DLD1 (cell line): ENCODE data around the gene BMAL2.

Experiments
- in situ Hi-C: cut with HindIII; loops from 2 replicates; pipeline ENCODE4 v1.10.0; 2017; ENCODE audit warnings: low sequenced_read_pairs

Gene BMAL2

DNA sequence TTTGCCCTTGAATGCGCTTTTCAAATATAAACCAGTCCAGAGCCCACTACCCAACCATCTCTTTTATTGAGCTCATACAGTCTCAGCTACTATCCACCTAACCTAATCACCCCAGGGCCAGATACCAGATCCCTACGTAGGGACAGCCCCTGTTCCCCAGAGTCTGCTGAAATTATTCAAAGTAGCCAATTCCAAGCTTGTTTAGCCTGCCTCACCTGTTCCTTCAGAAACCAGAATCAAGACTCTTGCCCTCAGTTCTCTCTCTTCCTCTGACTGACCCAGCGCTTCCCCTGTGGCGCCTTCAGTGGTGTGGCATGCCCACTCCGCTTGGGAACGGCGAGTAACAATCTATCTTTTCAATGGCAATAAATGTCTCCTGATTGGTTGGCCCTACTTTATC, 18.8 kb downstream of the BMAL2 start:
- in situ Hi-C loops, result no loop called here

GRCh38 chr12:27355486-27355885, 22.9 kb downstream of the BMAL2 start:
- in situ Hi-C loops, result no loop called here

- in situ Hi-C loops, result no loop called here
These were observed 23.3 kb downstream of the BMAL2 start for GRCh38 chr12:27355979-27356378.

- in situ Hi-C loops, result no loop called here
These were observed 27.1 kb downstream of the BMAL2 start for GRCh38 chr12:27359578-27360340.

GRCh38 chr12:27361372-27361771, 28.7 kb downstream of the BMAL2 start:
- in situ Hi-C loops, result no loop called here

DNA sequence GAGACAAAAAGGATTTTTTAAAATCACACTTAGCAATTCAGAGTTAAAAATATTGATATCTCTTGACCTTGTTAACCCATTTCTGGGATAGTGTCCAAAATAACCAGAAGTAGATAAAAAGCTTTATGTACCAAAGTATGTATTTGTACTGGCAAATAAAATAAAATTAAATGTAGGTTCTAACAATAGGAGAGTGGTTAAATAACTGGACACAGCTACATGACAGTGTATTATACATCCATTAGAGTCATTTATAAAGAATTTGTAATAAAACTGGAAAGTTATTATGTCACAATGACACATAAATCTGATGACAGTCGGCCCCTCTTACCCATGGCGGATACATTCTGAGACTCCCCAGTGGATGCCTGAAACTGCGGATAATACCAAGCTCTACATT, 34.0 kb downstream of the BMAL2 start:
- in situ Hi-C loops, result no loop called here

- in situ Hi-C loops, result no loop called here
These were observed 34.4 kb downstream of the BMAL2 start for GRCh38 chr12:27367078-27367477.

DNA sequence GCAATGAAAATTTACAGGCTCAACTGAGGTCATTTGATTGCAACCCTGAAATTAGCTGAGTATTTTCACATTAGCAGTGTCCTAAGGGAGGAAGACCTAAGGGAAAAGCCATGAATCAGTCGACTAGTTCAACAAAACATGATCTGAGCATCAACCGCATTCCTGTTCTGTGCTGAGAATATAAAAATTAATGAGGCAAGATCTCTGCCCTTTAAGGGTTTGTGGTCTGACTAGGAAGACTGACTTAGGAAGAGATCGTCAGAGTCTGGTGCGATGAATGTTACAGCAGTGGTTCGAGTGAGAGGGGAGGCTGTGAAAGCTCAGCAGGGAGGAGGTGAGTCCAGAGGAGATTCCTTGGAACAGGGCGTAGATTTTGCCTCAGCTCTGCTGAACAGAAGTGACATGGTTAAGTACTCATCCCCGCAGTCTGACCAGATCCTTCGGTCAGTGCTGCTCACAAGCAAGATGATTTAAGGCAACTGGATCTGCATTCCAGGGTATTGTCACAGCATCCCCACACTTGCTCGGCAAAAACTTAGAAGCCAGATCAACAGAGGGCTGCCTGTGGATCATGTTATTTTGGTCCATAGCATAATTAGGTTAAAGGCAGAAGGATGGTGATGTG, 49.6 kb downstream of the BMAL2 start:
- in situ Hi-C loops, result loop anchor here (25.0 kb wide), 1 partner anchor 255 kb away; no protein-coding TSS in a partner anchor
